HUES6 (cell line): ENCODE measurements around the gene COL18A1.
A peak's percentile ranks its signal among the peaks of the same experiment; 100 is the strongest.

ENCODE experiments used
- H3K27ac ChIP-seq: 2 replicates; pipeline ENCODE4 v1.7.0; 2013; ENCODE audit warnings: low read depth, mild to moderate bottlenecking, low read length, inconsistent platforms
- H3K27me3 ChIP-seq: 2 replicates; pipeline ENCODE4 v1.6.1; 2013; ENCODE audit warnings: low read length; ENCODE audit not compliant: control insufficient read depth, insufficient read depth
- H3K36me3 ChIP-seq: 2 replicates; pipeline ENCODE4 v1.6.1; 2013; ENCODE audit warnings: low read length; ENCODE audit not compliant: control insufficient read depth, insufficient read depth
- H3K4me1 ChIP-seq: 2 replicates; pipeline ENCODE4 v1.6.1; 2013; ENCODE audit warnings: low read length; ENCODE audit not compliant: control insufficient read depth, insufficient read depth
- H3K4me3 ChIP-seq: 2 replicates; pipeline ENCODE4 v1.5.1; 2013; ENCODE audit warnings: low read depth, low read length
- H3K9ac ChIP-seq: one replicate; pipeline ENCODE4 v1.6.1; 2013; ENCODE audit warnings: mild to moderate bottlenecking, low read length
- H3K9me3 ChIP-seq: 2 replicates; pipeline ENCODE4 v1.6.1; 2013; ENCODE audit warnings: low read depth, low read length; ENCODE audit not compliant: control insufficient read depth, insufficient read depth

The COL18A1 gene

DNA sequence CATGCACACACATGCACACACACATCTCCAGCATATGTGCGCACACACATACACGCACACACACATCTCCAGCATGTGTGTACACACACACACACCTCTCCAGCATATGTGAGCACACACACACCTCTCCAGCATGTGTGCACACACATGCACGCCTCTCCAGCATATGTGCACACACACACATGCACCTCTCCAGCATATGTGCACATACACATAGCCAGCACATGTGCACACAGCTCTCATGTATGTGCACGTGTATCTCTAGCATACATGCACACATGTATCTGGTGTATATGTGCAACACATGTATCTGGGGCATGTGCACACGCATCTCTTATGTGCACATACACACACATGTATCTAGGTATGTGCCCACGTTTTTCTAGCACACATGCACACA is 79.4 kb downstream of the COL18A1 start:
- no peaks in the 10 kb centered on the region for H3K27me3 ChIP-seq
- H3K9me3 ChIP-seq, result no peaks in the 10 kb centered on the region
- H3K4me1 ChIP-seq, result peaks cover 28% of the 10 kb centered on the region
- no peak overlapping the region for H3K27ac ChIP-seq
- H3K36me3 ChIP-seq, result peaks cover 83% of the 10 kb centered on the region
- no peak overlapping the region for H3K4me3 ChIP-seq
- no peak overlapping the region for H3K9ac ChIP-seq

DNA sequence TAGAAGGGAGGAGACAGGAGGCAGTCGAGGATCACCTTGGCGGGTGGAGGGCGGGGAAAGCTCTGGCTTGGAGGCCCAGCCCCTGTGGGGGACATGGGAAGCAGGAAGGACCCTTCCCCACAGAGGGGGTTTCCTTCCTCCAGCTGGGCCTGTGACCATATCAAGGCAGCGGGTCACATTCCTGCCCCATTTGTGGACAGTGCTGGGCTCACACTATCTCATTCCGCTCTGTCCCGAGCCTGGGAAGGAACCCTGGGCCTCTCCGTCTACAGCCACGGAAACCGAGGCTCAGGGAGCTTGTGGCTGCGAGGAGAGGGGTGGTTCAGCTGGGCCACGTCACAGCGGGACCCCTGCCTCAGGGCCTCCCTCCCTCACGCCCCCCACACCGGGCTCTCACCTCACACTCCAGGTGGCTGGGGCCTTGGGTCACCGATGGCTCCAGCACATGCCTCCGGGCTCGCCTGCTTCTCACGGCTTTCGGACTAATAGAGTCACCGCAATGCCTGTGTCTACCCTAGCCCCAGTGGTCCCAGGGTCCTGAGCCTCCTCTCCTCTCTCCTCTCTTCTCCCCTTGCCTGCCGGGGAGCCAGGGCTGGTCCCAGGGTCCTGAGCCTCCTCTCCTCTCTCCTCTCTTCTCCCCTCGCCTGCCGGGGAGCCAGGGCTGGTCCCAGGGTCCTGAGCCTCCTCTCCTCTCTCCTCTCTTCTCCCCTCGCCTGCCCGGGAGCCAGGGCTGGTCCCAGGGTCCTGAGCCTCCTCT is 80.9 kb downstream of the COL18A1 start:
- H3K9ac ChIP-seq, result peak overlapping the region; percentile 10
- H3K27me3 ChIP-seq, result no peaks in the 10 kb centered on the region
- no peaks in the 10 kb centered on the region for H3K9me3 ChIP-seq
- H3K27ac ChIP-seq, result no peak overlapping the region
- peaks cover 79% of the 10 kb centered on the region for H3K36me3 ChIP-seq
- H3K4me3 ChIP-seq, result no peak overlapping the region
- H3K4me1 ChIP-seq, result peaks cover 30% of the 10 kb centered on the region

DNA sequence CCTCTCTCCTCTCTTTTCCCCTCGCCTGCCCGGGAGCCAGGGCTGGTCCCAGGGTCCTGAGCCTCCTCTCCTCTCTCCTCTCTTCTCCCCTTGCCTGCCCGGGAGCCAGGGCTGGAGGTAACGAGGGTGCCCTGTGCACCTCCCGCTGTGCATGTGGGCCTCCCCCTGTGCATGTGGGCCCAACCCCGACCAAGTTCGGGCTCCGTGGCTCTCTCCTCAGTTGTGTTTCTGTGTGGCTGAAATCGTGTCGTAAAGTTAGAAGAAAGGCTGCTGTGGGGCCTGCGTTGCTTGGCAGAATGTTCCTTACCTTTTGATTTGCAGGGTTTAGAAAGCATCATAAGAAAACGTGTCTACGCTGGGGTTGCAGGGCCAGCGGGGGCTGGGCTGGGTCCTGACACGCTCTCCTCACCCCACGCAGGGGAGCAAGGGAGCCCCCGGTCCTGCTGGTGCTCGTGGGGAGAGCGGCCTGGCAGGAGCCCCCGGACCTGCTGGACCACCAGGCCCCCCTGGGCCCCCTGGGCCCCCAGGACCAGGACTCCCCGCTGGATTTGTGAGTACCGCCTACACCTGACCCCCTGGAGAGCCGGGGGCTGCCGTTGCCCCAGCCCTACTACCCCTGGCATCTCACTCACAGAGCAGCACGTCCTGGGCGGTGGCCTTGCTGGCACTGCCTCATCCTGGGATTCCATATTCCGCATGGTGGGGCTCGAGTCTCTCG is 81.6 kb downstream of the COL18A1 start:
- Histone ChIP-seq H3K4me3 (no peak overlapping the region), H3K27ac (no peak overlapping the region), H3K27me3 (no peaks in the 10 kb centered on the region), H3K9me3 (no peaks in the 10 kb centered on the region), H3K4me1 (peaks cover 30% of the 10 kb centered on the region), H3K9ac (no peak overlapping the region), H3K36me3 (peaks cover 78% of the 10 kb centered on the region)

DNA sequence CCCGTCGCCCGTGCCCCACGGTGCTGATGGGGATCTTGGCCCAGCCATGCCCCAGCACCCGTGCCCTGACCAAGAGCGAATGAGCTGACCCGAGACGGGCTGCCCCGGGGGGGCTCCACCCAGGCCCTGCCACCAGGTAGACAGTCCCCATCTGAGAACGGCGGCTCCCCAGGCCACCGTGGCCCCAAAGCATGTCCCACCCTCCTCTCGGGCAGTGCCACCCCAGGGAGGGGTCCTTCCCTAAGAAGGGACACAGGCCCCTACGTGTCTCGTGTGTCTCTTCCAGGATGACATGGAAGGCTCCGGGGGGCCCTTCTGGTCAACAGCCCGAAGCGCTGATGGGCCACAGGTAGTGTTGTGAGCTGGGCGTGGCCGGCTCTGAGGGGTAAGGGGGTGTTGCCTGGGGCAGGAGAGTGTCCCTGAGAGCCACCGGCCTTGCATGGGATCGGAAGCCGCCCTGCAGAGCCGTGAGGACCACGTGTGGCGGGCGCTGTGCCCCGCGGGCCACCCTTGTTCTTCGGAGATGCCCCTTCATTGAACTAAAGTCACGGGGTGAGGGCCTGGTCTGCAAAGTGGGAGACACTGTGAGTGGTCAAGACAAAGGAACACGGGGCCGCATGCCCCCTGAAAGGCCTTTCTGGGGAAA is 82.3 kb downstream of the COL18A1 start:
- Histone ChIP-seq H3K9ac (no peak overlapping the region), H3K36me3 (peaks cover 78% of the 10 kb centered on the region), H3K27ac (no peak overlapping the region), H3K27me3 (no peaks in the 10 kb centered on the region), H3K4me1 (peaks cover 30% of the 10 kb centered on the region), H3K9me3 (no peaks in the 10 kb centered on the region), H3K4me3 (no peak overlapping the region)

DNA sequence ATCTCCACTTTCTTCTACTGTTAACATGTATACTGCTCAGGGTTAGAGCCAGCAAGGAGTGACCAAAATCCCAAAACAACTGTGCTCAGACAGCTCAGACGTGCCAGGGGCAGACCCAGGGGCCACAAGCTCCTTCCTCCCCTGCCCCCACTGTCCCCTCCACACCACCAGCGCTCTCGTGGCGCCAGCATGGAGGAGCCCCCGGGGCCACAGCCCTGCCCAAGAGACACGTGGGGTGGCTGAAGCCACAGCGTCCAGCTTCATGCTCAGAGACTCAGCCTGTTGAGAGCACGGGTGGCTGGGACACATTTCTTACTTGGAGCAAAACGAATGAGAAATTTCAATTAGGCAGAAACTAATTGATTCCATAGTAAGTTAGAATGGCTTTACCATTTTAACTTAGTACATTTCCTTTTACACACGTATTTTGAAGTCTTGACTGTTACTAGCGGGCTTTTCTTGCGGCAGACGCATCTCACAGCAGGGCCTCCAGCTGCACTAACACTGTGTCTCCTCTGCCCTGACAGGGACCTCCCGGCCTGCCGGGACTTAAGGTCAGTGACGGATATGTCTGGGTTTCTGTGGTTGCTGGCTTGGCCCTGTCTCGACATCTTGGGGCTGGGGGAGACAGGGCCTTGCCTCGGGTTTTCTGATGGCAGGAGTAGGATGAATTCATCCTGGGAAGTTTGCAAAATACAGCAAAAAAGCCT is 83.1 kb downstream of the COL18A1 start:
- Histone ChIP-seq H3K9ac (no peak overlapping the region), H3K4me1 (peaks cover 30% of the 10 kb centered on the region), H3K36me3 (peaks cover 78% of the 10 kb centered on the region), H3K9me3 (no peaks in the 10 kb centered on the region), H3K27me3 (no peaks in the 10 kb centered on the region), H3K4me3 (no peak overlapping the region), H3K27ac (no peak overlapping the region)

DNA sequence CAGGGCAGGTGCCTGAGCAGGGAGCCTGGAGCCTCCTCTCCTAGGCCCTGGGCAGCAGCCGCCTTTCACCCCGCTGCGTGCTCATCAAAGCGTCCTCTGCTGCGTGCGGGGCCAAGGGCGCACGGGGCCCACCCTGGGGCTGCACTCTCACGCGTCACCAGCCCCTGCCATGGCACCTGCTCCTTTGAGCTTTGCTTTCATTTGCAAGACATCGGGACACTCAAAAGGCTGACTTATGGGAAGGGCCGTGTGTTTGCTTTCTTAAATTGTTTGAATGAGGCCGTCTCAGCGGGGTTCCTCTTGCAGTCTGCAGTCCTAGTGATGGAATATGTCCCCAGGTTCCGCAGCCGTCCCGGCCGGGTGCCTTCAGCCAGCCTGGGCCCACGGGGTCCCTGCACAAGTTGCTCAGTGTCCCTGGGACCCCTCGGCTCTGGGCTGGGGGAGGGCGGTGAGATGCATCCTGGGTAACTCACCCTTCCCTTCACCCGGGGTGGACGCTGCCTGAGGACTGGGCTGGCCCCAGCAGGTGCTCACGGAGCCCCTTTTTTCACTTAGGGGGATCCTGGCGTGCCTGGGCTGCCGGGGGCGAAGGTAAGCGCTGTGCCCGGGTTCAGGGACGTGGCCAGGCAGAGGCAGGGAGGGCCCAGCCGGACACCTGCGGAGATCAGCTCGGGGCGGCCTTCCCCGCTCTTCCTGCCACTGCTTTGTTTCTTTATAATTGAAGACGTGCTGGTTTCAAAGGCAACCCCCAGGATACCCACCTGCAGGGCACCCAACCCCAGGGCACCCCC is 84.2 kb downstream of the COL18A1 start:
- Histone ChIP-seq H3K27ac (peak overlapping the region; percentile 43; the same call in 1 of the 2 replicates), H3K9me3 (no peaks in the 10 kb centered on the region), H3K9ac (no peak overlapping the region), H3K27me3 (no peaks in the 10 kb centered on the region), H3K4me1 (peaks cover 30% of the 10 kb centered on the region), H3K4me3 (no peak overlapping the region), H3K36me3 (peaks cover 77% of the 10 kb centered on the region)

DNA sequence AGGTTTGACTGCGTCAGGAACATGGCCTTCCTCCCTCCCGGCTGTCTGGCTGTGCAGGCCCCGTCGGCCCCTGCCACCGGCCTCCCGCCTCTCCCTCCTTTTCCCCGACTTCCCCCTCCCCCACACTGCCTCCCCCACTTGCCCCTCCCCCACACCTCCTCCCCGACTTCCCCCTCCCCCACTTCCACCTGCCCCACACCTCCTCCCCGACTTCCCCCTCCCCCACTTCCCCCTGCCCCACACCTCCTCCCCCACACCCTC is 84.7 kb downstream of the COL18A1 start:
- no peak overlapping the region for H3K27ac ChIP-seq
- no peaks in the 10 kb centered on the region for H3K9me3 ChIP-seq
- peaks cover 77% of the 10 kb centered on the region for H3K36me3 ChIP-seq
- no peak overlapping the region for H3K4me3 ChIP-seq
- no peaks in the 10 kb centered on the region for H3K27me3 ChIP-seq
- no peak overlapping the region for H3K9ac ChIP-seq
- H3K4me1 ChIP-seq, result peaks cover 30% of the 10 kb centered on the region

DNA sequence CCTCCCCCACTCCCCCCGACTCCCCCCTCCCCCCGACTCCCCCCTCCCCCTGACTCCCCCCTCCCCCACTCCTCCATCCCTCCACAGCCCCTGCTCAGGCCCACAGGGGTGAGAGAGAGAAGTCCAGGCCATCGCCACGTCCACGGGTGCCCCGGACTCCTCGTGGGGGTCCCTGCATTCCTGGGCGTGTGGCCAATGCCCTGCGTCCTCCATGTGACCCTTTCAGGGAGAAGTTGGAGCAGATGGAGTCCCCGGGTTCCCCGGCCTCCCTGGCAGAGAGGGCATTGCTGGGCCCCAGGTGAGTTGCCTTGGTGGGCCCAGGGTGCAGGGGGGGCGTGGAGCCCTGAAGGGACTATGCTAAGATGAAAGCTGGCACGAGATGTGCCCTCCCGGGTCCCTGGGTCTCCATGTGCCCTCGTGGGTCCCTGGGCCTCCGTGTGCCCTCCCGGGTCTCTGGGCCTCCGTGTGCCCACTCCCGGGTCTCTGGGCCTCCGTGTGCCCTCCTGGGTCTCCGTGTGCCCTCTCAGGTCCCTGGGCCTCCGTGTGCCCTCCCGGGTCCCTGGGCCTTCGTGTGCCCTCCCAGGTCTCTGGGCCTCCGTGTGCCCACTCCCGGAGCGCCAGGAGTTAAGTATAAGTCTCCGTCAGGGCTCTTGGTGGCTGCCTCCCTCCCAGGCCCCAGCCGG is 85.2 kb downstream of the COL18A1 start:
- Histone ChIP-seq H3K27me3 (no peaks in the 10 kb centered on the region), H3K9ac (no peak overlapping the region), H3K27ac (no peak overlapping the region)

DNA sequence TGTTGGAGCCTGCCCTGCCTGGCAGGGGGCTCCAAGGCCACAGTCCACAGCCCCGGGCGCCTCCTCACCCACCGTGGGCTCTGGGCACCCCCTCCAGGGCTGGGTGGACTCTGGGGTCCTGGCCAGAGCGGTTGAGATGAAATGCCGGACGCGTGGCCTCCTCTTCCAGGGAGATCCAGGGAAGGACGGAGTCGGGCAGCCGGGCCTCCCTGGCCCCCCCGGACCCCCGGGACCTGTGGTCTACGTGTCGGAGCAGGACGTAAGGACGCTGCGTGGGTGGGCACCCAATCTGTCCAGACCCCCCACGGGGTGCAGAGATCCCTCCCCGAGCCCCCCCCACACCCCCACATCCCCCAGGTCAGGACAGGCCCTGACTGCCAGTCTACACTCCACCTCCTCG is 86.1 kb downstream of the COL18A1 start:
- Histone ChIP-seq H3K27ac (no peak overlapping the region), H3K9ac (no peak overlapping the region), H3K36me3 (peaks cover 79% of the 10 kb centered on the region), H3K4me1 (peaks cover 25% of the 10 kb centered on the region), H3K4me3 (no peak overlapping the region), H3K27me3 (no peaks in the 10 kb centered on the region), H3K9me3 (no peaks in the 10 kb centered on the region)

More for the DNA sequence above, 85.2 kb downstream of the COL18A1 start:
- no peak overlapping the region for H3K4me3 ChIP-seq
- peaks cover 30% of the 10 kb centered on the region for H3K4me1 ChIP-seq
- no peaks in the 10 kb centered on the region for H3K9me3 ChIP-seq
- H3K36me3 ChIP-seq, result peaks cover 79% of the 10 kb centered on the region

DNA sequence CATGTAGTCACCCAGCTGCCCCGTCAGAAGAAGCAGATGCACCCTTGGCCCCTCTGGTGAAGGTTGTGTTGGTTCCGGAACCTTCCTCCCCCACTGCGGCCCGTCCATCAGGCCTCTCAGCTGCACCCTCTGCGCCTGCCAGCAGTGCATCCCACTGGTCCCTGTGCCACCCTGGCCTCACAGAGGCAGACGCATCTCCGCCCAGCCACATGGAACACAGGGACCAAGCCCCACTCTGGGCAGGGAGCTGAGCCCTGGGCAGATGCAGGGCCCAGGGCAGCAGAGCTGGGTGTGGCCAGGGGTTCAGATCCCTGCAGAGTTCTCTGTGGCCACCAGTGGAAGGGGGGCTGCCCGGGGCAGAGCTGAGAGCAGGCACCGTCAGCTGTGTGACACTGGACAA is 86.7 kb downstream of the COL18A1 start:
- peak overlapping the region; percentile 38; the same call in 1 of the 2 replicates for H3K27ac ChIP-seq
- H3K9me3 ChIP-seq, result no peaks in the 10 kb centered on the region
- no peaks in the 10 kb centered on the region for H3K27me3 ChIP-seq
- H3K36me3 ChIP-seq, result peaks cover 80% of the 10 kb centered on the region
- no peak overlapping the region for H3K9ac ChIP-seq
- no peak overlapping the region for H3K4me3 ChIP-seq
- peaks cover 25% of the 10 kb centered on the region for H3K4me1 ChIP-seq
